IPS-20b (cell line): ENCODE measurements around the gene RIGI.
"Not testable (repeated sequence)": the region's sequence is repeated elsewhere in the genome, so short reads cannot be mapped to it uniquely, and the experiment has no call there.

Experiments used
- H3K27ac ChIP-seq: one replicate; pipeline ENCODE4 v1.5.1; 2013; ENCODE audit warnings: low read length
- H3K27me3 ChIP-seq: 2 replicates; pipeline ENCODE4 v1.6.1; 2013; ENCODE audit warnings: mild to moderate bottlenecking, low read length, inconsistent platforms; ENCODE audit not compliant: insufficient read depth
- H3K36me3 ChIP-seq: 2 replicates; pipeline ENCODE4 v1.6.1; 2013; ENCODE audit warnings: low read depth, mild to moderate bottlenecking, inconsistent platforms, low read length, moderate library complexity; ENCODE audit not compliant: insufficient read depth
- H3K4me1 ChIP-seq: 2 replicates; pipeline ENCODE4 v1.6.1; 2013; ENCODE audit warnings: mild to moderate bottlenecking, control low read depth, inconsistent platforms, low read length, moderate library complexity; ENCODE audit not compliant: insufficient read depth
- H3K4me3 ChIP-seq: 2 replicates; pipeline ENCODE4 v1.5.1; 2013; ENCODE audit warnings: mild to moderate bottlenecking, low read length, inconsistent platforms
- H3K9ac ChIP-seq: 2 replicates; pipeline ENCODE4 v1.6.1; 2013; ENCODE audit warnings: low read depth, mild to moderate bottlenecking, inconsistent platforms, low read length, moderate library complexity
- H3K9me3 ChIP-seq: 2 replicates; pipeline ENCODE4 v1.6.1; 2013; ENCODE audit warnings: mild to moderate bottlenecking, low read depth, low read length, inconsistent platforms; ENCODE audit not compliant: insufficient read depth

Gene RIGI

DNA sequence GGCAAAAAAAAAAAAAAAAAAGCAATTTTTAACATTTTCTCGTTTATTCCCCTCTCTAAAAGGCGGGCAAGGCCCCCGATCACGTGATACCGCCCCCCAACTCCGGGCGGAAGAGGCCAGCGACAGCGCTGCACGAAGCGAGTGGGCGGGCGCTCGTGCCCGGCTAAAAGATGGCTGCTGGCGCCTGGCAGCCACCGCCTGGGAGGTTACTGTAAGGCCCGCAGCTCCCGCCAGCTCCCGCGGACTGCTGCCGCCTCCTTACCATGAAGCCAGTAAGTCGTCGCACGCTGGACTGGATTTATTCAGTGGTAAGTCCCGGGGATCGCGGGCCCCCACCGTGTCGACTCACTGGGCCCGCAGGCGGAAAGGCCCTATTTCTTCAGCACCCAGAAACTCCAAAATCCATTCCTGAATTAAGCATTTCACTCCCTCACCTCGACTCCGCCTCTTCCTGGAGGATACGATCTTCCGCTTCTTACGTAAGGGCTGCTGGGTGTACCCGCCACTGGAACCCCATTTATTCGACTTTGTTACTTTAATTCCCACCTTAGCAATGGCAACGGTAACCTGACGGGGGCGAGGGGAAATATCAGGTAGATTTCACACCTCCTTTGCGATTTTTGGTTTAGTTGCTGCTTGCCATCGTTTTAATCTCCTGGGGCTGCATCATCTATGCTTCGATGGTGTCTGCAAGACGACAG, 26.3 kb upstream of the RIGI start, which contains the start of the genes SMIM27 and TOPORS:
Gene SMIM27 (plus strand): TSS at position 156 of the 701 bp plus-strand sequence. CDS start 108 bp downstream, at position 264.
Gene TOPORS (minus strand): TSS at position 415 of the 701 bp plus-strand sequence. CDS start 150 bp downstream, at position 265.
- peak within 1 kb of the TSS; percentile 98 for H3K9ac ChIP-seq
- H3K4me1 ChIP-seq: no peaks in the 10 kb centered on the region; the same call in 1 of the 2 replicates
- peak within 1 kb of the TSS; percentile 91 for H3K27ac ChIP-seq
- no peaks in the 10 kb centered on the region for H3K9me3 ChIP-seq
- H3K36me3 ChIP-seq: peaks cover 11% of the 10 kb centered on the region
- H3K27me3 ChIP-seq: no peaks in the 10 kb centered on the region
- peak within 1 kb of the TSS; percentile 94 for H3K4me3 ChIP-seq

GRCh38 chr9:32551276-32552051, 25.5 kb upstream of the RIGI start:
- peak overlapping the region; percentile 94 for H3K4me3 ChIP-seq
- H3K36me3 ChIP-seq: peaks cover 14% of the 10 kb centered on the region
- no peaks in the 10 kb centered on the region for H3K9me3 ChIP-seq
- H3K27ac ChIP-seq: peak overlapping the region; percentile 91
- peak overlapping the region; percentile 98 for H3K9ac ChIP-seq
- H3K27me3 ChIP-seq: no peaks in the 10 kb centered on the region
- H3K4me1 ChIP-seq: no peaks in the 10 kb centered on the region; the same call in 1 of the 2 replicates

DNA sequence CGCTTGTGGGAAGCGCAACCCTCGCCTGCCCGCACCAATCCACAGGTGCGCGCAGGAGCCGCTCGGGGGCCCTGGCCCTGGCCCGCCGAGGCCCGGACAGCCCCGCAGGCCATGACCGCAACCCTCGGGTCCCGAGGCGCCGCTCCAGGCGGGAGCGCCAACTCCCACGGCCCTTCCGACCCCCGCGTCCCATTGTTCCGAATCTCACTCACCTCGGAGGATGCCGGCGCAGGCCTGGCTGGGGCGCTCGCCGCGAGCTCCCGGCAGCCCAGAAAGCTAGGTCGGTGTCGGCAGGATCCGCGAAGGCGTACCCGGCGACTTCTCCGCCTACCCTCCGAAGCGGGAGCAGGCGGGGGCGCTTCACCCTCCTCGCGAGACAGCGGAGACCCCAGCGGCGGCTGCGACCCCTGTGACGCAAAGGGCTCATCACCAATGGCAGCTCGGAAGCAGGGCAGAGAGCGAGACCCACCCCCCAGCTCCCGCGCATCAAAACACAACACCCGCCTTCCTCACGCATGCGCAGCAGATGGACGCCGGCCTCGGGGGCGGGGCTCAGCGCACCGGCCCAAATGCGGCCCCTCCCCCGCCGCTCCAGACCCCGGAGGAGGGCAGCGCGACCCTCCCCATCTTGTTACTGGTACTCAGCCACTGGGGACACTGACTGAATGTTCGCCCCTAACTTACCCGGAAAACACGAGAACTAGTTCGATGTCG, 24.7 kb upstream of the RIGI start:
- Histone ChIP-seq H3K9me3 (no peaks in the 10 kb centered on the region), H3K27ac (peak overlapping the region; percentile 91), H3K27me3 (no peaks in the 10 kb centered on the region), H3K4me1 (no peaks in the 10 kb centered on the region; the same call in 1 of the 2 replicates), H3K36me3 (peaks cover 14% of the 10 kb centered on the region), H3K9ac (peak overlapping the region; percentile 98), H3K4me3 (peak overlapping the region; percentile 94)

DNA sequence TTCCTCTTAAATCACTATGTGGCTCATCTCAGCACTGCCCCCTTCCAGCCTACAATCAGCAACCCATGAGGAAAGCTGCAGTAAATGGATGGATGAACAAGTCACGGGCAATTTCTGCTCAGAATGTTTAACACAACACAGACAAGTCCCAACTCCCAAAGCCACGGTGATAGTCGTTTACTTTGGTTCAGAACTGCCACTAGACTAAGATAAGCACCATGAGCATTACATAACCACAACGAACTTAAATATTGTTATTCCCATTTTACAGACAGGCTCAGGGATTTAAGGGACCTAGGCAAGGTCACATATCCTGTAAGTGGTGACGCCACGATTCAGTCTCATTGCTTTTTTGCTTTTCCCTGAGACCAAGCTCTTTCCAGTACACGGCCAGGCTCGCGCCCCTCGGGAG, 24.2 kb upstream of the RIGI start:
- Histone ChIP-seq H3K4me1 (no peaks in the 10 kb centered on the region; the same call in 1 of the 2 replicates), H3K9ac (peak overlapping the region; percentile 88), H3K36me3 (peaks cover 14% of the 10 kb centered on the region), H3K27me3 (no peaks in the 10 kb centered on the region), H3K4me3 (peak overlapping the region; percentile 94), H3K9me3 (no peaks in the 10 kb centered on the region), H3K27ac (peak overlapping the region; percentile 40)

- H3K9me3 ChIP-seq, H3K4me3 ChIP-seq, H3K27ac ChIP-seq, H3K4me1 ChIP-seq, H3K27me3 ChIP-seq, H3K9ac ChIP-seq: not testable (repeated sequence)
- peaks cover 26% of the 10 kb centered on the region for H3K36me3 ChIP-seq
Measured at GRCh38 chr9:32548213-32548612, 22.2 kb upstream of the RIGI start.

- no peaks in the 10 kb centered on the region for H3K27me3 ChIP-seq
- no peaks in the 10 kb centered on the region; the same call in 1 of the 2 replicates for H3K9me3 ChIP-seq
- H3K4me1 ChIP-seq: no peaks in the 10 kb centered on the region
- H3K36me3 ChIP-seq: peaks cover 49% of the 10 kb centered on the region
- no peak overlapping the region for H3K9ac ChIP-seq
- H3K27ac ChIP-seq: no peak overlapping the region
- H3K4me3 ChIP-seq: no peak overlapping the region
Measured at GRCh38 chr9:32545884-32546283, 19.9 kb upstream of the RIGI start.

DNA sequence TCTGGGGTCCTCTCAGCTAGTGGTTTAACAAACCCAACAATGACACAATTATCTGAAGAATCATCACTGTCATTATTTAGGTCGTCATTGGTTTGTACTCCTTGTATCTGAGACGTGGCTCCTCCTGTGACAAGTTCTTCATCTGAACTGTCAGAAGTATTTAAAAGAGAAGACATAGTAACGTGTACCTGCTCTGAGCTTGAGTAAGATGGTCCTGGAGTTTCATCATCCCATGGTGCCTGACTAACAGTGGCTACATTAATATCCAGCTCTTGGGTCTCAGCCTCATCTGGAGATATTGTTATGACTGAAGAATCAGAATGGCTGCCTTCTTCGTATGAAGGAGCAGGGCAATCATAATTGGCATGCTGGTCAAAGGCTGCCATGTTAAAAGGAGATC, 17.1 kb upstream of the RIGI start:
- no peaks in the 10 kb centered on the region for H3K4me1 ChIP-seq
- no peaks in the 10 kb centered on the region for H3K27me3 ChIP-seq
- H3K36me3 ChIP-seq: peaks cover 55% of the 10 kb centered on the region
- no peaks in the 10 kb centered on the region; the same call in 1 of the 2 replicates for H3K9me3 ChIP-seq
- H3K9ac ChIP-seq: no peak overlapping the region
- no peak overlapping the region for H3K4me3 ChIP-seq
- H3K27ac ChIP-seq: no peak overlapping the region

DNA sequence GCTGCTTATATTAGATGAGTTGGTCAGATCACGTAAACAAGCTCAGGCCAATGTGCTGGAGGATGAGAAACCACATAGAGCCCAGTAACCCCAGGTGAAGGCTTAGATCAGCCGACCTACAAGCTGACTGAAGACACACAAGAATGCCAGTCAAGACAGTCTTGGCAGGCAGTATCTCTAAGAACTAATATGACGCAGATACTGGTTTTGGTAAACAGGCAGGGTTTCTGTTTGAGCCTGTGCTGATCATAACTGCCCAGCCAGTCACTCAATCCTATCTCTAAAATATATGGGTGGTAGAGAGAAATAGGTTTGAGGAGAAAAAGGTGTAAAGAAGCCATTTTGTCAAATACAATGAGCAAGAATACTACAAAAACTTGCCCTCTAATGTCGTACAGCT, 7.8 kb upstream of the RIGI start:
- H3K9me3 ChIP-seq: no peaks in the 10 kb centered on the region
- H3K9ac ChIP-seq: no peak overlapping the region
- no peaks in the 10 kb centered on the region for H3K27me3 ChIP-seq
- no peaks in the 10 kb centered on the region for H3K4me1 ChIP-seq
- no peaks in the 10 kb centered on the region for H3K36me3 ChIP-seq
- H3K27ac ChIP-seq: no peak overlapping the region
- H3K4me3 ChIP-seq: no peak overlapping the region

GRCh38 chr9:32533336-32533735, 7.3 kb upstream of the RIGI start:
- Histone ChIP-seq H3K27me3 (no peaks in the 10 kb centered on the region), H3K27ac (no peak overlapping the region), H3K9me3 (no peaks in the 10 kb centered on the region), H3K4me1 (no peaks in the 10 kb centered on the region), H3K9ac (no peak overlapping the region), H3K4me3 (no peak overlapping the region), H3K36me3 (no peaks in the 10 kb centered on the region)

GRCh38 chr9:32526707-32527048, 682 bp upstream of the RIGI start:
- no peaks in the 10 kb centered on the region for H3K27me3 ChIP-seq
- no peaks in the 10 kb centered on the region for H3K36me3 ChIP-seq
- no peaks in the 10 kb centered on the region; the same call in 1 of the 2 replicates for H3K4me1 ChIP-seq
- peak overlapping the region; percentile 92 for H3K4me3 ChIP-seq
- no peak overlapping the region for H3K27ac ChIP-seq
- peak overlapping the region; percentile 78; the same call in 1 of the 2 replicates for H3K9ac ChIP-seq
- H3K9me3 ChIP-seq: peaks cover 6% of the 10 kb centered on the region; the same call in 1 of the 2 replicates

DNA sequence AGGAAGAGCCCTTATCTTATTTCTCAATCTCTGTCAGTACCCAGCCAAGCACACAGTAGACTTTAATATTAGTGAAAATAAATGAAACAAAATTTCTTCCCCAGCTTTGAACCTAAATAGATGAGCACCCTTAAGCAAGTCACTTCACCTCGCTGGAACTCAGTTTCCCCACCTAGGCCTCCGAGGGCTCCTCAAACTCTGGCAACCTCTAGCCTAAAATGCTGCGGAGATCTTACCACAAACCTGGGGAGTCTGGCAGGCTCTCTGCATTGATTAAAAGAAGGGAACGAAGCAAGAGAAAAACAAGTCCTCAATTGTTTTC, 326 bp downstream of the RIGI start:
- Histone ChIP-seq H3K36me3 (no peaks in the 10 kb centered on the region), H3K27me3 (no peaks in the 10 kb centered on the region), H3K27ac (no peak overlapping the region)

More for the DNA sequence above, 326 bp downstream of the RIGI start:
- peak overlapping the region; percentile 78 for H3K9ac ChIP-seq
- H3K9me3 ChIP-seq: peaks cover 11% of the 10 kb centered on the region; the same call in 1 of the 2 replicates
- no peaks in the 10 kb centered on the region; the same call in 1 of the 2 replicates for H3K4me1 ChIP-seq
- peak overlapping the region; percentile 92 for H3K4me3 ChIP-seq
